Brain microvascular endothelial cell (primary cell): Measurements from ENCODE around the gene TMOD3.
A peak's percentile ranks its signal among the peaks of the same experiment; 100 is the strongest.

Experiments used
- DNase-seq: peaks from one replicate; pipeline ENCODE4 v3.0.0-alpha.2; 2020
- H3K27ac ChIP-seq: fragments of 250-450 bp; sonication (Bioruptor Pico); 2 replicates; pipeline ENCODE4 v1.5.1; 2020; ENCODE audit warnings: mild to moderate bottlenecking, moderate library complexity
- H3K27me3 ChIP-seq: fragments of 250-450 bp; sonication (Bioruptor Pico); replicated peaks from 2 replicates; pipeline ENCODE4 v1.5.1; 2020; ENCODE audit warnings: mild to moderate bottlenecking
- H3K36me3 ChIP-seq: fragments of 250-450 bp; sonication (Bioruptor Pico); replicated peaks from 2 replicates; pipeline ENCODE4 v1.5.1; 2020; ENCODE audit warnings: mild to moderate bottlenecking
- H3K4me3 ChIP-seq: 2 replicates; pipeline ENCODE4 v1.5.1; 2011; ENCODE audit warnings: low read depth, mild to moderate bottlenecking, control low read depth, low read length, moderate library complexity
- CTCF ChIP-seq: IDR thresholded peaks from 2 replicates; pipeline ENCODE4 v1.5.1; 2011; ENCODE audit warnings: low read depth, mild to moderate bottlenecking, moderate library complexity, low read length, control low read depth, inconsistent platforms; ENCODE audit errors: missing control alignments
- in situ Hi-C: cut with HindIII; loops from 2 replicates; pipeline ENCODE4 v1.10.0; 2017; ENCODE audit warnings: low sequenced_read_pairs, low pct_ligation_motif_present

The TMOD3 gene

DNA sequence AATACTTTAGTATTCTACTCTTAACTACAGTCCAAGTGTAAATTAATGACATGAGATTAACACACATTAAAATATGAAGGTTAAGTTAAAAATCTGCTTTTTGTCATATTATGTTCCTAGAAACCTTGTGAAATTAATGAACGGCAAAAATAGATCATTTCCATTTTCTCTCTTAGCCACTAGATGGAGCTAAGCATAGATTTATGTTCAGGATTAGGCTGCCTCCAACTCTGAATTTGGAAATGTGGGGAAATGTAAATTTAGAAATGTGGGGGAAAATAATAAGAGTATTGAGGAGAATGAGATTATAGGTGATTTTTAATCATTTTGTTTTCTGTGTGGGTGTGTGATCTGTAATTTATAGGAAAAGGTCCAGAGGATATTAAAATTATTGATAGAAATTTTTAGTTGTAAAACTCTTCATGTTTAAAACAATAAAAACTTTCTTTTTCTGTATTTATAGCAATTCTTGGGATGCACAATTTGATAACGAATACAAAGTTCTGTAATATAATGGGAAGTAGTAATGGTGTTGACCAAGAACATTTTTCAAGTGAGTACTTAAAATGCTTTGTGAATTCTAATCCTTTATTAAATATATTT is 59.2 kb downstream of the TMOD3 start:
- peak; percentile 60 for TF ChIP-seq CTCF
- DNase-seq = no peak
- peaks cover 4% of the 10 kb centered on the region for H3K36me3 ChIP-seq

DNA sequence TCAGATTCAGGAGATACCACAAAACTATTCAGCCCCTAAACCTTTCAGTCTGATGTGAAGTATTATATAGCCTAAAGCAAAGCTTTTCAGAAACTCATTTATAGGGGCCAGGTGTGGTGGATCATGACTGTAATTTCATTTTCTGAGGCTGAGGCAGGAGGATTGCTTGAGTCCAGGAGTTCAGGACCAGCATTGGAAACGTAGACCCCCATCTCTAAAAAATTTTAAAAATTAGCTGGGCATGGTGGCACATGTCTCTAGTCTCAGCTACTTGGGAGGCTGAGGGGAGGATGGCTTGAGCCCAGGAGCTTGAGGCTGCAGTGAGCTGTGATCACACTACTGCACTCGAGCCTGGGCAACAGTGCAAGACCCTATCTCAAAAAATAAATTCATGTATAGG is 60.0 kb downstream of the TMOD3 start:
- in situ Hi-C loops = no loop called here
- no peak for TF ChIP-seq CTCF
- Histone ChIP-seq H3K4me3 (no peak overlapping the region), H3K27ac (no peak overlapping the region), H3K27me3 (no peaks in the 10 kb centered on the region), H3K36me3 (peaks cover 9% of the 10 kb centered on the region)
- DNase-seq = no peak

More for the DNA sequence above, 59.2 kb downstream of the TMOD3 start:
- Histone ChIP-seq H3K27ac (no peak overlapping the region), H3K27me3 (no peaks in the 10 kb centered on the region), H3K4me3 (no peak overlapping the region)
- in situ Hi-C loops = no loop called here

DNA sequence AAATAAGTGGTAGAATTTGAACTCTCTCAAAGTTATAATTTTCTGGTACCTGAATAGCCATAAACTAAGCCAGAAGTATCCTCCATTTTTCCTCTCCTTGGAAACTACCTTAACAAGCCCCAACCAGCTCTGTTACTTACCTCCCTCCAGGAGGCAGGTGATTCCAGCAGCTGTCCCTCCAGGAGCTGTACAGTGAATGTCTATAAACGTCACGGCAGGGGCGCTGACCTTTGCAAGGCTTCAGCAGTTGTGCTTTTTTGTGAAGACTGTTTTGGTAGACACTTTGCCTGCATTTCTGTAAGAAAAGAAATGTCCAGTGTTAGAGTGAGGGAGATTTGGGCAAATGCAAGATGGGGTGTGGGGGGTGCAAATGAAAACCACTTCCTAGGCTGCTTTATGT is 75.0 kb downstream of the TMOD3 start:
- no peak for TF ChIP-seq CTCF
- Histone ChIP-seq H3K4me3 (no peak overlapping the region), H3K36me3 (peaks cover 45% of the 10 kb centered on the region), H3K27ac (no peak overlapping the region), H3K27me3 (no peaks in the 10 kb centered on the region)
- in situ Hi-C loops = no loop called here
- DNase-seq = no peak

DNA sequence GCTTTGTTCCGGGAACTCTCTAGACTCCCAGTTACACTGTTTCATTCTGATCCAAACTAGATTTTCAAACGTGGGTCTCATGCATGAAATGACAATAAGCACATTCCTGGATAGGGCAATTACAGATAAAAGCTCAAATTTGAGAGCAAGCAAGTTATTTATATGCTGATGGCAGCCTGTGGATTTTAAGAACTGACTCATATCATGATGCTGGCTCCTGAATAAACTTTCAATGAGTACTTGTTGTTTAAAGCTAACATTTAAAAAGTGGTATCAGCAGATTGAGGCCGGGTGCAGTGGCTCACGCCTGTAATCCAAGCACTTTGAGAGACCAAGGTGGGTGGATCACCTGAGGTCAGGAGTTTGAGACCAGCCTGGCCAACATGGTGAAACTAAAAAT is 75.5 kb downstream of the TMOD3 start:
- DNase-seq = no peak
- in situ Hi-C loops = no loop called here
- H3K27me3 ChIP-seq = no peaks in the 10 kb centered on the region
- peaks cover 42% of the 10 kb centered on the region for H3K36me3 ChIP-seq
- no peak overlapping the region for H3K27ac ChIP-seq
- no peak for TF ChIP-seq CTCF
- H3K4me3 ChIP-seq = no peak overlapping the region

DNA sequence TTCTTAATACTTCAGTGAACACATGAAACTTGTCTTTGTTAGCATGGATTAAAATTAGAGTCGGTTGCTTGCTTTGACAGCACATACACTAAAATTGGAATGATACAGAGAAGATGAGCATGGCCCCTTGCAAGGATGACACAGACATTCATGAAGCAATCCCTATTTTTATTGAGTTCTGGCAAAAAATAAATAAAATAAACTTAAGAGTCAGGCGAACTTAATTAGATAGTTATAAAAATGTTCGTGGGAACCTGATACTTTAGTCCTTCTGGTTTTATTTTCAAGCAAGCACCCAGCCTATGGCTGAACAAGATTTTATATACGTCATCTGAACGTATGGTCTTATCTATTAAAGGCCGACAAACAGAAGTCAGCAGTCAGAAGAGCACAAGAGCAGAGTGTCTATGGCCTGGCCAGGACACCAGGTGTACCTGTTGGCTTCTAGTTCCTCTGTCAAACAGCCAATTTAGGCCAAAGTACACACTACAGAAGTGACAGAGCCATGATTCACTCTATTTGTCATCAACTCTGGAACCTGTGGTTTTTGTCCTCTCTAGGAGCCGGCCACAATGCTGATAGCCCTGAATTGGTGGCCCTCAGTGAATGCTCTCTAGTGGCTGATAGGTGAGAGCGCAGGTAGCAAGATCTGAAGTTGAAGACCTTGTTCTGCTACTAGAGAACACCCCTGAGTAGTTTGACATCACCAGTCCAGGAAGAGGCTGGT is 77.8 kb downstream of the TMOD3 start:
- Histone ChIP-seq H3K4me3 (no peak overlapping the region), H3K27me3 (no peaks in the 10 kb centered on the region), H3K36me3 (peaks cover 37% of the 10 kb centered on the region), H3K27ac (peak overlapping the region; percentile 10)
- DNase-seq = peak; percentile 58
- in situ Hi-C loops = no loop called here
- peak; percentile 34 for TF ChIP-seq CTCF
